HG03103 (cell line): Measurements from ENCODE around the gene GPAT2.
"Not testable (repeated sequence)": the region's sequence is repeated elsewhere in the genome, so short reads cannot be mapped to it uniquely, and the experiment has no call there.

Source experiments
- ATAC-seq: cut with Tn5 transposase; IDR thresholded peaks from one replicate; pipeline ENCODE4 v1.9.1; 2021; ENCODE audit warnings: low read depth; ENCODE audit not compliant: unreplicated experiment

GPAT2 gene

GRCh38 chr2:96065381-96065930 lies 30.7 kb upstream of the GPAT2 start:
- ATAC-seq, result no peak

- not testable (repeated sequence) for ATAC-seq
These were observed 30.0 kb upstream of the GPAT2 start for GRCh38 chr2:96064760-96065159.

DNA sequence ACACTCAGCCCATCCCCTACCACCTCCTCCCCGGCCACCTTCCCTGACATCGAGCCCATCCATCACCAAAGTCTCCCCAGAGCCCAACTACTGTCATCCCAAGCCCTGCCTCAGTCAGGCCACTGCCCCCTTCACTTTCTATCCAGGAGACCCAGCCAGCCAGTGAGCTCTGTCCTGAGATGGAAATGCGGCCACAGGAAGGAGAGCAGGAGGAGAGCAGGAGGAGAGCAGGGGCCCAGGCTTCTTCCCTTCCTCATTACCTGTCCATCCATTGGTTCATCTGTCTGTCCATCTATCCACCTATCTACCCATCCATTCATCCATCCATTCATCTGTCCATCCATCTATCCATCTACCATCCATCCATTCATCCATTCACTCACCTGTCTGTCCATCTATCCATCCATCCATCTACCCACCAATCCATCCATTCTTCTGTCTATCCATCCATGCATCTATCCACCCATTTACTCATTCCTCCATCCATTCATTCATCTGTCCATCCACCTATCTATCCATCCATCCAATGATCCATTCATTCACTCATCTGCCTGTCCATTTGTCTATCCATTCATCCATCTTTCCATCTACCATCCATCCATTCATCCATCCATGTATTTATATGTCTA lies 29.4 kb upstream of the GPAT2 start:
- ATAC-seq, result not testable (repeated sequence)

GRCh38 chr2:96063116-96063899 lies 28.6 kb upstream of the GPAT2 start:
- ATAC-seq, result not testable (repeated sequence)

DNA sequence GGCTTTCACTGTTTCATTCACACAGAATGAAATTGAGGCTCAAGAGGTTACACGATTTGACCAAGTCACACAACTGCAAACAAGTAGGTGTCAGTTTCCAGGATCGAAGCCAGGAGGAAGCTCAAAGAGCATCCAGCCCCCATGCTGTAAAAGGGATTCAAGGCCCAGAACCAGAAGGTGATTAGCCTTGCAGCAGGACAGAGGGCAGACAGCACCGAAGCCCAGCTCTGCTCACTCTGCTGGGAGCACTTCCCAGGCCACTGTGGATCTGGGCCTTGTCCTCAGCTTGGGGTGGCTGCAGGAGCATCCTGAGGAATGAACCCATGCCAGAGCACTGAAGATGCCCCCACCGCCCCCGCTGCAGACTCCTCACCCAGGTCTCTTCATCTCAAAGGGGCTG lies 27.8 kb upstream of the GPAT2 start:
- ATAC-seq, result not testable (repeated sequence)

- not testable (repeated sequence) for ATAC-seq
These were observed 27.2 kb upstream of the GPAT2 start for GRCh38 chr2:96061901-96062300.

DNA sequence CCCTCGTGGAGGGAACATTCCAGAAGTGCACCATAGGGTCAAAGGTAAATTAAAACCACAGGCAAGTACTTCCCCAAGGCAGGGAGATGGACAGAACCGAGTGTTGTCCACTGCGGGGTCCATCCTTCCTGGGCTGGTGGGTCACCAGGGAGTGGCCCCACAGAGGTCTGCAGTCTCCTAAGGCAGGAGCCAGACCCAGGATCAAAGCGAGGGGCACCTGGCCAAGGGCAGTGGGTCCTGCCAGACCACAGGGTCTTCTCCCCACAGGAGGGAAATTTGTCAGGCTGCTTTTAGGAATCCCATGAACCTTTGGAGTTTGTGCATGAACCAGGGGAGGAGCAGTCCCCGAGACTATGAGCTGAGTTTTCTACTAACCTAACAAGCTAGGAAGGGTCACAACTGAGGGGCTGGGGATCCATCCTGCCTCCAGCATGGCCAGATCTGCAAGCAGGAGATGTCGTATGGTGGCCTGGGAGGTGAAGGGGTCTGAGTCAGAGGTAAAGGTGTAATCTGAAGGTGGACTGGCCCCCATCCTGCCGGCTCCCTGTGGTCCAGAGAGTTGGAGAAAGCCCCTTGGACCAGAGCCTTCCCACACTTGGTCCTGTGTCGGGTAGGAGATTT lies 26.6 kb upstream of the GPAT2 start:
- ATAC-seq, result not testable (repeated sequence)

- ATAC-seq, result not testable (repeated sequence)
These were observed 25.6 kb upstream of the GPAT2 start for GRCh38 chr2:96060325-96060724.

- not testable (repeated sequence) for ATAC-seq
These were observed 24.7 kb upstream of the GPAT2 start for GRCh38 chr2:96059443-96059842.

DNA sequence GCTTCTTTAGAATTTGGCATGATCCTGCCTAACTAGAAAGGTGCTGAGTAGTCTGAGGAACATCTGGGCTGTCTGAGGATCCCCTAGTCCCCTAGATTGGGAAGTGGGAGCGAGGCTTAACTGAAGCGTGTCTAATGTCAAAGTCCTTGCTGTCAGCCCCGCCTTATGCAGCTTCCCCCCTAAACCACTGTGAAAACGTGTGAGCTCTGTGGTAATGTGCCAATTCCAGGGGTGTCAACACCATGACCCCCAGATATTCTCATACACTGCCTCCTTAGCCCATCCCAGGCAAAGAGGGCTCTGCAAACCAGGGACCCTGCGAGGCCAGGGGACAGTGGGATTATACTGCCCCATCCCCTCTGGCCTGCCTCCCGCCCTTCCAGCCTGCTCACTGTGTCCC lies 21.1 kb upstream of the GPAT2 start:
- not testable (repeated sequence) for ATAC-seq

- ATAC-seq, result not testable (repeated sequence)
These were observed 19.8 kb upstream of the GPAT2 start for GRCh38 chr2:96054537-96054936.

- not testable (repeated sequence) for ATAC-seq
These were observed 18.7 kb upstream of the GPAT2 start for GRCh38 chr2:96053385-96053784.

DNA sequence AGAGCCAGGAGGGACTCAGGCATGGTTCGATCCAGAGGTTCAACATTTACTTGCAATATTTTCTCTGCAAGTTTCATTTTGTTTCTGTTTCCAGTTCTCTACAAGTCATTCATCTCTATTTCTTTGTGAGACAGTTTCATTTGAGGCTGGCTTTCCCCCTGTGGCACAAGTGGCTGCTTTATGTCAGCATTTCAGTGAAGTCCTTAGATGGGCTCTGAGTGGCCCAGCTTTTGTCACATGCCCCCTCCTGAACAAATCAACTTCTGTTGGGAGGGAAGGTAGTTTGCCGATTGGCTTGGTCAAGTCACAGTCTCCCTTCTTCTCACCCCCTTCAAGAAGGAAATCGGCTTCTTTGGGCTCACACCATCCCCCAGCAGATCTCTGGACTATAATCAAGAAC lies 17.9 kb upstream of the GPAT2 start:
- ATAC-seq, result not testable (repeated sequence)

GRCh38 chr2:96049917-96050262 lies 15.2 kb upstream of the GPAT2 start:
- not testable (repeated sequence) for ATAC-seq

- ATAC-seq, result not testable (repeated sequence)
These were observed 14.6 kb upstream of the GPAT2 start for GRCh38 chr2:96049049-96049916.

- ATAC-seq, result not testable (repeated sequence)
These were observed 838 bp upstream of the GPAT2 start for GRCh38 chr2:96035554-96035953.

DNA sequence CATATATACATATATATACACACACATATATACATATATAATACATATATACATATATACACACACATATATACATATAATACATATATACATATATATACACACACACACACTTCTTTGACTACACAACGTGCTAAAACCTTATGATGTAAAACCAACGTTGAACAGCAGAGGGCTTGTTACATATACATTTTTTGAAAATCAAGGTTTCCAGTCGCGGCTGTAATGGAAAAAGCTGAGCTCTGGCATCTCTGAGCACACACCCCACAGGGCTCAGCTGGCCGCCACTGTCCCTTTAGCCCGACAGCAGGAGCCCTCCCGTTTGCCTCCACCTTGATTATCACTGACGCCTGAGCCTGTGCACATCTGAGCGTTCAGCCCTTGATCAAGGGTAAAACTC lies 719 bp downstream of the GPAT2 start:
- ATAC-seq, result not testable (repeated sequence)

DNA sequence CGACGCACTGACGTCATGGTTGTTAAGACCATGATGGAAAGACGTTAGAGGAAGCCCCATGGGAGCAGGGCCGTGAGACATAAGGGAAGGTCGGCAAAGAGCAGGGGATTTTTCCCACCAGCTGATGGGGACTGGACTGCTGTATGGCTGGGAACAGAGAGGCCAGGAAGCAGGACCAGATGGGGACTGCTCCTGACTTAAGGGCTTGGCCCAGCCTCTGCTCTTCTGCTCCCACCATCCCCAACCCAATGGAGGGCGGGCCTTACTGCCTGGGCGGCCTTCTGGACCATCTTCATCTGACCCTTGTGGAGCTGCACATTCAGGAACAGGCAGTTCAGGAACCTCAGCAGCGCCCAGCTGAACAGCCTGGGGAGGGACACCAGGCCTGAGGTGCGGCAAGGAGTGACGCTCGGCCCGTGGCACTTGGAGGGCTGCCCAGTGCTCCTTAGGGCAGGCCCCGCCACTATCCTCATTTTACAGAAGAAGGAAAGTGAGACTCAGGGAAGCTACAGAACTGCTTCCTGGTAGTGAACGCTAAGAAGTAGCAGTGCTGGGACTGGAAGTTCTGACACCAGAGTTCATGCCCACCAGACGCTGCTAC lies 6.9 kb downstream of the GPAT2 start:
- not testable (repeated sequence) for ATAC-seq

- not testable (repeated sequence) for ATAC-seq
These were observed 9.0 kb downstream of the GPAT2 start for GRCh38 chr2:96025755-96026154.

GRCh38 chr2:96025194-96025492 lies 9.6 kb downstream of the GPAT2 start:
- no peak for ATAC-seq
